Osteoblast (primary cell): ENCODE data around the gene TMEM132C. TPM values are rescaled to one million over a fixed set of nuclear protein-coding genes. Genes with fewer than 3 reads are reported as not detected.

Experiments
- DNase-seq: peaks from one replicate; pipeline ENCODE4 v3.0.0; 2011; ENCODE audit warnings: low spot score, mixed read lengths; ENCODE audit not compliant: insufficient read length; ENCODE audit errors: missing footprints
- H2AFZ ChIP-seq: 2 replicates; pipeline ENCODE4 v1.6.0; 2011; ENCODE audit warnings: mild to moderate bottlenecking, low read length
- H3K27ac ChIP-seq: 2 replicates; pipeline ENCODE4 v1.5.1; 2011; ENCODE audit warnings: mild to moderate bottlenecking, low read depth, low read length, moderate library complexity
- H3K27me3 ChIP-seq: 2 replicates; pipeline ENCODE4 v1.6.0; 2012; ENCODE audit warnings: mild to moderate bottlenecking, control low read depth, inconsistent platforms, low read length, moderate library complexity; ENCODE audit not compliant: insufficient read depth
- H3K36me3 ChIP-seq: 2 replicates; pipeline ENCODE4 v1.5.1; 2011; ENCODE audit warnings: mild to moderate bottlenecking, low read length, control low read depth, moderate library complexity; ENCODE audit not compliant: insufficient read depth
- H3K4me1 ChIP-seq: 2 replicates; pipeline ENCODE4 v1.5.1; 2011; ENCODE audit warnings: mild to moderate bottlenecking, low read length, control low read depth, moderate library complexity; ENCODE audit not compliant: insufficient read depth
- H3K4me2 ChIP-seq: 2 replicates; pipeline ENCODE4 v1.6.0; 2011; ENCODE audit warnings: mild to moderate bottlenecking, low read length; ENCODE audit not compliant: insufficient read depth
- H3K4me3 ChIP-seq: fragments of 200-600 bp; sonication (generic); 3 replicates; pipeline ENCODE4 v1.5.1; 2012; ENCODE audit warnings: mild to moderate bottlenecking, low read length, inconsistent platforms; ENCODE audit not compliant: insufficient read depth
- H3K79me2 ChIP-seq: 2 replicates; pipeline ENCODE4 v1.6.0; 2012; ENCODE audit warnings: mild to moderate bottlenecking, low read length, control low read depth, inconsistent platforms; ENCODE audit not compliant: insufficient read depth
- H3K9me3 ChIP-seq: 2 replicates; pipeline ENCODE4 v1.5.1; 2011; ENCODE audit warnings: low read depth, low read length, control low read depth
- H4K20me1 ChIP-seq: 2 replicates; pipeline ENCODE4 v1.6.0; 2012; ENCODE audit warnings: mild to moderate bottlenecking, low read length, control low read depth; ENCODE audit not compliant: insufficient read depth
- total RNA-seq: library from RNA; depleted of rRNA; stranded (reverse); fragments of >200 nt; gene quantifications from 2 replicates; pipeline ENCODE4 v1.2.3, GENCODE V29; 2012
- TF ChIP-seq, protein P1 (sequence below): IDR thresholded peaks from 2 replicates; pipeline ENCODE4 v1.5.1; 2011; ENCODE audit warnings: mild to moderate bottlenecking, low read depth, low read length, moderate library complexity; ENCODE audit errors: extremely low read depth

The TMEM132C gene
- total RNA-seq, 1 donor: not detected

DNA sequence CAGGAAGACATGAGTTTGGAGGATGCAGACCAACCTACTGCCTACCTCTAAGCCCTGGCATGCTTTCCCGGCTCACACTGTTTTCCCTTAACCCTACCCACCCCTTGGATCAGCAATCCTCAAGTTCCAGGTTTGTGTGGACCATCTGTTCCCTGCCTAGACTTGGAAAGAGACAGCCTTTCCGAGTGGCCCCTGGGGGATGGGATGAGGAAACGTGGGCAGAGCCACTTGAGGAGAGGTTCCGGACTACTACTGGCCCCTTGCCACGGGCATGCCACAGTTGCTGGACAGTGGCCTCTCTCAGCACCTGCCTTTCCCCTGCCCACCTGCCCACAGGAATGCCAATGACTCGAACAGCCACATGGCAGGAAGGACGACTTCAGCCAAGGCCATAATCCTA, 420.9 kb downstream of the TMEM132C start:
- no peaks in the 10 kb centered on the region for H3K36me3 ChIP-seq
- no peaks in the 10 kb centered on the region for H4K20me1 ChIP-seq
- no peaks in the 10 kb centered on the region for H3K9me3 ChIP-seq
- no peak for DNase-seq
- TF ChIP-seq, protein P1, sequence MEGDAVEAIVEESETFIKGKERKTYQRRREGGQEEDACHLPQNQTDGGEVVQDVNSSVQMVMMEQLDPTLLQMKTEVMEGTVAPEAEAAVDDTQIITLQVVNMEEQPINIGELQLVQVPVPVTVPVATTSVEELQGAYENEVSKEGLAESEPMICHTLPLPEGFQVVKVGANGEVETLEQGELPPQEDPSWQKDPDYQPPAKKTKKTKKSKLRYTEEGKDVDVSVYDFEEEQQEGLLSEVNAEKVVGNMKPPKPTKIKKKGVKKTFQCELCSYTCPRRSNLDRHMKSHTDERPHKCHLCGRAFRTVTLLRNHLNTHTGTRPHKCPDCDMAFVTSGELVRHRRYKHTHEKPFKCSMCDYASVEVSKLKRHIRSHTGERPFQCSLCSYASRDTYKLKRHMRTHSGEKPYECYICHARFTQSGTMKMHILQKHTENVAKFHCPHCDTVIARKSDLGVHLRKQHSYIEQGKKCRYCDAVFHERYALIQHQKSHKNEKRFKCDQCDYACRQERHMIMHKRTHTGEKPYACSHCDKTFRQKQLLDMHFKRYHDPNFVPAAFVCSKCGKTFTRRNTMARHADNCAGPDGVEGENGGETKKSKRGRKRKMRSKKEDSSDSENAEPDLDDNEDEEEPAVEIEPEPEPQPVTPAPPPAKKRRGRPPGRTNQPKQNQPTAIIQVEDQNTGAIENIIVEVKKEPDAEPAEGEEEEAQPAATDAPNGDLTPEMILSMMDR: no peak
- no peak overlapping the region for H3K27ac ChIP-seq
- H3K4me1 ChIP-seq: no peaks in the 10 kb centered on the region
- no peak overlapping the region for H3K4me2 ChIP-seq
- no peak overlapping the region for H3K4me3 ChIP-seq
- H3K79me2 ChIP-seq: no peaks in the 10 kb centered on the region
- no peaks in the 10 kb centered on the region for H3K27me3 ChIP-seq
- H2AFZ ChIP-seq: no peak overlapping the region

DNA sequence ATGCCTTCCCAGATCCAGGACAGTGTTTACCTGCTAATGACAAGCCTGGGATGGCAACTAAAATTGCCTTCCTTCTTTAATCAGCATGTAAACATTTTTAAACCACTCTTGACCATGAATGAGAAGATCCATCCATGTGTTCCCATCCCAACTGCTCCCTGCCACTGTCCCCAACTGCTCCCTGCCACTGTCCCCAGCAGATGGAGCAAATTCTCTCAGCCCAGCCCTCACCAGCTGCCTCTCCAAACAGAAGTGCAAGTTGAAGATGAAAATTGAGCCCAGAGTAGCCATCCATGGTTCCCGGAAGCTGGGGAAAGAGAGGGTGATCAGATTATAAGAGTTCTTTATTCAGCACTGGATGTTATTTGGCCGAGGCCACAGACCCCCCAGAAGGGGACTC, 423.7 kb downstream of the TMEM132C start:
- no peaks in the 10 kb centered on the region for H4K20me1 ChIP-seq
- no peak overlapping the region for H3K4me3 ChIP-seq
- TF ChIP-seq, protein P1: no peak
- no peaks in the 10 kb centered on the region for H3K79me2 ChIP-seq
- H3K27me3 ChIP-seq: no peaks in the 10 kb centered on the region
- no peak for DNase-seq
- no peaks in the 10 kb centered on the region for H3K9me3 ChIP-seq
- H3K4me2 ChIP-seq: no peak overlapping the region
- no peaks in the 10 kb centered on the region for H3K4me1 ChIP-seq
- no peaks in the 10 kb centered on the region for H3K36me3 ChIP-seq
- no peak overlapping the region for H2AFZ ChIP-seq
- H3K27ac ChIP-seq: no peak overlapping the region

DNA sequence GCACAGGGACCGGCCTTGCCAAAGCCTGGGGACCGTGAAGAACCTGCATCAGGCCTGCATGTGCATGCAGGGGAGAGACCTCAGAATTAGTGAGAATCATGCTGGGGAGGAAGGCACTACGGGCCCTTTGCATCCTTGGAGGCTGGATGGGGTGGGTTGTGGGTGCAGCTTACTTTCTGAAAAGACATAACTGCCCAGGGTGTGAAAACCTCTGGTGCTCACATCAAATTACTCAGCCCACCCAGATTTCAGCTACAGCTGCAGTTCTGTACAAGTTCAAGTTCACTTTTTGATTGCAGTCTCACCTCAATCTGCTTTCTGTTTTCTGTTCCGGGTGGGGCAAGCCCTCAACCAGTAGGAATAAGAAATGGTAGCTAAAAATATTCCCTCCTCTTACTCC, 426.1 kb downstream of the TMEM132C start:
- Histone ChIP-seq H2AFZ (no peak overlapping the region), H4K20me1 (no peaks in the 10 kb centered on the region), H3K4me1 (no peaks in the 10 kb centered on the region), H3K27ac (no peak overlapping the region), H3K27me3 (no peaks in the 10 kb centered on the region), H3K4me2 (no peak overlapping the region), H3K79me2 (no peaks in the 10 kb centered on the region), H3K4me3 (no peak overlapping the region), H3K9me3 (no peaks in the 10 kb centered on the region), H3K36me3 (no peaks in the 10 kb centered on the region)
- DNase-seq: no peak
- TF ChIP-seq, protein P1: no peak

DNA sequence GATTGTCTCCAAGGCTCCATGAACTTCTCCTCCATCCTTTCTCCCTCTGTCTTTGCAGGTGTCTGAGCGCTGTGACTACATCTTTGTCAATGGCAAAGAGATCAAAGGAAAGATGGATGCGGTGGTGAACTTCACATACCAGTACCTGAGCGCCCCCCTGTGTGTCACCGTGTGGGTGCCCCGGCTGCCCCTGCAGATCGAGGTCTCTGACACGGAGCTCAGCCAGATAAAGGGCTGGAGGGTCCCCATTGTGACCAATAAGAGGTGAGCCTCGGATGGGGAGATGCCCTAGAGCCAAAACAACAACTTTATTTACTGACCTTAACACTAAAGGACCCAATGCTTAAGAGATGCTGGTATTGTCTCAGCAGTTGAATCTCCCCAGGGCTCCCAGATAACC, 426.8 kb downstream of the TMEM132C start:
- Histone ChIP-seq H3K4me3 (no peak overlapping the region), H3K79me2 (no peaks in the 10 kb centered on the region), H4K20me1 (no peaks in the 10 kb centered on the region), H2AFZ (no peak overlapping the region), H3K36me3 (no peaks in the 10 kb centered on the region), H3K4me1 (no peaks in the 10 kb centered on the region), H3K4me2 (no peak overlapping the region), H3K27ac (no peak overlapping the region), H3K27me3 (no peaks in the 10 kb centered on the region), H3K9me3 (no peaks in the 10 kb centered on the region)
- DNase-seq: no peak
- TF ChIP-seq, protein P1: no peak
